SK-N-DZ (cell line): ENCODE data around the gene TCP10L. TPM values are rescaled to one million over a fixed set of nuclear protein-coding genes. Genes with fewer than 3 reads are reported as not detected.
"Not testable (repeated sequence)": the region's sequence is repeated elsewhere in the genome, so short reads cannot be mapped to it uniquely, and the experiment has no call there.

Source experiments
- DNase-seq: peaks from one replicate; pipeline ENCODE4 v3.0.0-alpha.2; 2015; ENCODE audit warnings: low spot score
- polyA plus RNA-seq, 2 experiments: library from polyadenylated mRNA; depleted of rRNA; stranded (reverse); fragments of >200 nt; gene quantifications; 2 replicates each; pipeline ENCODE4 v1.2.3, GENCODE V29; 2014

Gene TCP10L, protein sequence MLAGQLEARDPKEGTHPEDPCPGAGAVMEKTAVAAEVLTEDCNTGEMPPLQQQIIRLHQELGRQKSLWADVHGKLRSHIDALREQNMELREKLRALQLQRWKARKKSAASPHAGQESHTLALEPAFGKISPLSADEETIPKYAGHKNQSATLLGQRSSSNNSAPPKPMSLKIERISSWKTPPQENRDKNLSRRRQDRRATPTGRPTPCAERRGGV
- not detected in 2 replicates for polyA plus RNA-seq (2014; cell fraction: cytosol; rRNA removed)
- not detected in 2 replicates for polyA plus RNA-seq (2014; cell fraction: nucleus; rRNA removed)

DNA sequence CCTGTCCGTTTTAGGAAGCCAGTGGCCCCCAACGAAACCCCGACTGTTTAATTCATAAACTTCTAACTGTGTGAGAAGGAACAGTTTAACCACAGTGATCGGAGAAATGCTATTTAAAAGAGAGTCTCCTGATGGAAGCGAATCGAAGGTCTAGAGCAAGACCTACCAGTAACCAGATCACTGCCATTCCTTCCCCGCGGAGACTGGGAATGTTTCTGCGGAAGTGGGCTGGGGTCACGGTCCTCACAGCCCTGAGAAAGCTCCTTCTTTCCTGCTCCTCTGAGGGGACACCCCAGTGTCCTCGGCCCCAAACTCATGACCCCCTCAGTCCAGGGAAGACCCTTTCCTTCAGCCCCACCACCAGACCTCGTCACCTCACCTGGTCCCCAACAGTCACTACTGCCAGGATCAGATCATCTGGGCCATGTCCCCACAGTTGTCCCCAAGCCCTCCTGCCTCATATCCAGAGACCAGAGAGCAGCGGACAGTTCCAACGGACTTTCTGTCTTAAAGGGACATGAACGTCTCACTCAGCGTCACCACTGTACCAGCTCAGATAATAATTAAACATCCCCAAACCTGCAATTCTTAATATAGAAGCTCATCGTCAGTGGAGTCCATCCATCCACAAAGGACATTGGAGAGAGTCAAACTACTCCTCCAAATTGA lies at the start of gene TCP10L:
TSS of gene TCP10L (minus strand) at position 482 of the 669 bp plus-strand sequence. CDS start 1,219 bp downstream, outside the sequence.
- DNase-seq: no peak

DNA sequence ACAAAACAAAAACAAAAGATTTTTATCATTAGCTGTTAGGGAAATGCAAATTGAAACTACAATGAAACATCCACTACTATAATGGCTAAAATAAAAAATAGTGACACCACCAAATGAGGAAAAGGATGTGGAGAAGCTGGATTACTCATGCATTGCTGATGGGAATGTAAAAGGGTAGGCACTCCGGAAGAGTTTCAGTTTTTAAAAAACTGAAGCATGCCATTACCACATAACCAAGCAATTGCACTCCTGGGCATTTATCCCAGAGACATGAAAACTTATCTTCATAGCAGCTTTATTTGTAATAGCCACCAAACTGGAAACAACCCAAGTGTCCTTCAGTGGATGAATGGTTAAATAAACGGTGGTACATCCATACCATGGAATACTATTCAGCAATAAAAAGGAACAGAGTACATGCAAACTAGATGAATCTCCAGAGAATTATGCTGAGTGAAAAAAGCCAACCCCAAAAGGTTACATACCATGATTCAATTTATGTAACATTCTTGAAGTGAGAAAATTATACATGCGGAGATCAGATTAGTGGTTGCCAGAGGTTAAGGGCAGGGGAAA lies 41.4 kb upstream of the TCP10L start:
- no peak for DNase-seq

DNA sequence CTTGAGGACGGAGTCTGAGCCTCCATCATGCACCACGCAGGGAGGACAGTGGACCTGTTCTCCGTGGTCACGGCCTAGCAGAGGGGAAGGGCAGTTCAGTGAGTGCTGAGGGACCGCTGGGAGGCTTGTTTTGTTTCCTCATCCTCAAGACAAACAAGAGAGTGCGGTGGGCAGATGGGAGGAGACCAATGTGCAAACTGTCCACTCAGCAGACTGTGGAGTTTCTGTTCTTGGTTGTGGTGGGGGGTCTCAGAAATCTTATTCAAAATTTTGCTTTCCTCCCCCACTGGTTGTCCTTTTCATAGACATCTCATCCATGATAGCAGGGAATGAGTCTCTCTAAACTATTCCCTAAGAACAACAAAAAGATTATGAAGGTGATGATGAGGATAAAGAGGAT lies 32.9 kb upstream of the TCP10L start:
- DNase-seq: not testable (repeated sequence)

DNA sequence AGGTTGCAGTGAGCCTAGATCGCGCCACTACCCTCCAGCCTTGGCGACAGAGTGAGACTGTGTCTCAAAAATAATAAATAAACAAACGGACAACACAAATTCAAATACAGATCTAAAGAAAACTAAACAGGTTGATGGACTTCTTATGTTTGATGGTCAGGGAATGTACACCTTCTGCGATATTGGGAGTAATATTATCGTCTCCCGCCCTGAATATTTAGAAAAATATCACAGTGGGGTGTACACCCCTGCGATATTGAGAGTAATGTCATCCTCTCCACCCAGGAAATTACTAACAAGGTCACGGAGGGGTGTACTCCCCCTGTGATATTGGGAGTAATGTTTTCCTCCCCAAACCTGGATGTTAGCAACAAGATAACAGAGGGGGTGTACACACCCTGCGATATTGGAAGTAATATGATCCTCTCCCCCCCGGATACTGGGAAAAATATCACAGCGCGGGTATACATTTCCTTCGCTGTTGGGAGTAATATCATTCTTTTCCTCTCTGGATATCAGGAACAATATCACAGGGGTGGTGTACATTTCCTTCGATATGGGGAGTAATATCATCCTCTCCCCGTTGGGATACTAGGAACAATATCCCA lies 28.2 kb upstream of the TCP10L start:
- no peak for DNase-seq

DNA sequence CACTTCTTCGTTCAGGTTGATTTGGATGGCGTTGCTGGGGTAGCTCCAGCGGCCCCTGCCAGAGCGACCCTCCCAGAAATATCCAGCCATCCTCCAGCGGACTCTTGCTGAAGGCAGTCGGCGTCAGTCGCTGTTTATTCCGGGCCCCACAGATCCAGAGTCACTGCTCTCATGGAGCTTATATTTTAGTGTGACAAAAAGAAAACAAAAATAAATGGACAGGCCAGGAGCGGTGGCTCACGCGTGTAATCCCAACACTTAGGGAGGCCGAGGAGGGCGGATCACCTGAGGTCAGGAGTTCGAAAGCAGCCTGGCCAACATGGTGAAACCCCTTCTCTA lies 27.6 kb upstream of the TCP10L start:
- no peak for DNase-seq

DNA sequence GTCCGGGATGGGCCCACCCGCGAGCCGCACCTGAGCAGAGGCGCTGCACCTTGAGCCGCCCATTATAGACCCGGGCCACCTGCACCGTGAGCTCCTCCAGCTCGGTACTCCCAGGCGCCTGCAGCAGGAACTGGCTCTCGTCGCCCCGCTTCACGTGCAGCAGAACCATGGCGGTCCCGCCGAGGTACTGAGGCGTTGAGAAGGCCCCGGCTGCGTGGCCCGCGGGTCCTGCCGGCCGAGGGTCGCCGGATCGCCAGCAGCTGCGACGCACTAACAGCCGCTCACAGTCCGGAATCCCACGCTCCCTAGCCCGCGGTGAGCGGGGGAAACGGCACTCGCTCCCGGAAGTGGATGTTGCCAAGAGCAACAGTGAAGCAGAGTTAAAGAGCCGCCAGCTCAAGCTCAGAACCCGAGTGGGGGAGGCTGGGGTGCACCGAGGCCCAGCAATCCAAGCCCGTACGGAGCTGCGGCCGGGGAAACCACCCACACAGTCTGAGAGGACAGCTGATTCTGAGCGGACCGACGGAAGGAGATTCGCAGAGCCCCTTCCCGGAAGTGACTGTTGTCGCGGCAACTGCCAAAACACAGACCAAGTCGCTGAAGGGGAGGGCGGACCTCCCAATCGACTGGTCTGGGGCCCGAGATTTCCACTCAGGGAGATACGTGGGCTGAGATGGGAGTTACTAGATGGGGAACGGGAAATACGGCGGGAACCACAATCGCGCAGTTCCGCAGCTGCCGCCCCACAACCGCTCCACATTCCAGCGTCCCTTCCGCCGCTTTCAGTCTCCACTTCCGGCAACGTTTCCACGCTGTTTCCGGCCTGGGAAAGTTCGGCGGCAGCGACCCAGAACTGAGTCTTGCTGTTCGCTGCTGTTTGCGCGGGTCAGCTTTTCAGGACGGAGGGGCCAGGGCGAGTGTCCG lies 27.0 kb upstream of the TCP10L start, which contains the start of gene CFAP298:
TSS of gene CFAP298 (minus strand) at position 303 of the 924 bp plus-strand sequence. CDS start at position 169, 134 bp downstream.
- DNase-seq: peak; percentile 87

DNA sequence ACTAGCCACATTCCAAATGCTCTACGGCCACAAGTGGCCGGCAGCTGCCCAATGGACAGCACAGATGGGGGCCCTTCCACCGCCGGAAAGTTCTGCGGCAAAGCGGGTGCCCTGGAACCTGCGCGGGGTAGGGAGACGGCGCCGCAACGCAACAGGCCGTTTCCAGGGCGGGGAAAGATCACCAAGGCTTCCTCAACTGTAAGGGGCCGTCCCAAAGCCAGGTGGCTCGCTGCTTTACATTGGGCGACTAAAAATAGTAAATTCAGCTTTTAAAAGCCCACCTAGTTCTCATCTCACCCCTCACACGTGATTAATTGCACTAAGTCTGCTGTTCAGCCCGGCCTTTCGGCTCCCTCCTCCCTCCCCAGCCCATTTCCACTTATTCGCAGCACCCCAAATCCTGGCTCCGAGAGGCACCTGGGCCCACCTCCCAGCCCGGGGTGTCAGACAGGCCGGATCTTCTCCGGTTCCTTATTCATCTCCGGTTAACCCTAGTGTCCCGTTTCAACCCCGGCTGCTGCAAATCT lies 26.2 kb upstream of the TCP10L start:
- no peak for DNase-seq

DNA sequence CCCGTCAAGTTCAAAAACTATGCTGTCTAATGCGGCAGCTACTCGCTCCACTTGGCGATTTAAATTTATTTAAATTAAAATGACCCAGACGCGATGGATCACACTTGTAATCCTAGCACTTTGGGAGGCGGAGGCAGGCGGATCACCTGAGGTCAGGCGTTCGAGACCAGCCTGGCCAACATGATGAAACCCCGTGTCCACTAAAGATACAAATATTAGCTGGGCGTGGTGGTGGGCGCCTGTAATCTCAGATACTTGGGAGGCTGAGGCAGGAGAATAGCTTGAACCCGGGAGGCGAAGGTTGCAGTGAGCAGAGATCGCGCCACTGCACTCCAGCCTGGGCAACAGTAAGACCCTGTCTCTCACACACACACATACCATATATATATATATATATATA lies 25.6 kb upstream of the TCP10L start:
- DNase-seq: not testable (repeated sequence)

DNA sequence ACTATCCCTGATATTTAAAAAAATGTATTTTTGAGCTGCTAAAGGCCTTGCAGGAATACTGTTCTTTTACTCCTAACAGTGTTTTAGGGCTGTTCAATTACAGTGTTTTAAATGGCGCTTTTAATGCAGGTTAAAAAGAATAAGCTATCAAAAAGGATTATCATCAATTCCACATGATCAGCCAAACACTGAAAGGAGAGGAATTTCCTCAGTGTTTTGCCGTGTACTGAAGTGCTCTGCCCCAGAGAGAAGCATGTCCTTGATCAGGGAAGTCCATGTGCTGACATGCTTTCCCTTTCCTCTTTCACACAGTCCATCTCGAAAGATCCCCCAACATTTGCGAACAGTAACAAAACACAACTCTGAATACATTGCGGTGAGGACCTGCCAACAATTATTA lies 23.5 kb upstream of the TCP10L start:
- DNase-seq: no peak

DNA sequence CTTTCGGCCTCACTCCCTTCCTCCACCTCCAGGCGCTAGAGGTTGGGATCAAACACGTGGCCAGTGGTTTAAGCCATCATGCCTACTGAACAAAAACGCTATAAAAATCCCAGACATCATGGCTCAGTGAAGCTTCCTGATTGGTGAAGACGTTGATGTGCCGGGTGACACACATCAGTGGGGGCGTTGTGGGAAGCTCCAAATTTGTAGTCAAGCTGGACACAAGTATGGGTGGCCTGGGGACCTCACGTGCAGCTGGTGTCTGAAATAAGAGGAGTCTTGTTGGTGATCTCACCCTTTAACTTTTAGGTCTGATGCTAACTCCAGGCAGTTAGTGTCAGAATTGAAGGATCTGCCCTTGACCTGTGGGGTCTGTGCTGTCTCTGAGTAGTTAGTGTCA lies 20.1 kb upstream of the TCP10L start:
- DNase-seq: no peak

DNA sequence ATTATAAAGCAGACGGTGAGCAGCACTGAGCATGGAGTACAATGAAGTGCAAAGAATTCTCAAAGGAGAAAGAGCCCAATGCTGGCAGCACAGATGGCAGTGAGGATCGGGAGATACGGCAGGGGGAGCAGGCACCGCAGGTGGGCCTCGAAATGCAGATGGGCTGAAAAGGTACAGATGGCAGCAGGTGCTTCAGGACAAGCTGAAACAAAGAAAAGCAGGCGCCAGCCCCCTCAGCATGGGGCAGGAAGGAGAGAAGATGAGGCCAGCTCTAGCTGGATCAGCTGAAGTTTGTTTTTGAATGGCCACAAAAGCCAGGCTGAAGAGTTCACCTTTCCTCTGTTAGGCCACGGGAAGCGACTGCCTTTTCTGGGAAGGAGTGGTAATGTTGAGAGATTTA lies 19.1 kb upstream of the TCP10L start:
- DNase-seq: no peak

DNA sequence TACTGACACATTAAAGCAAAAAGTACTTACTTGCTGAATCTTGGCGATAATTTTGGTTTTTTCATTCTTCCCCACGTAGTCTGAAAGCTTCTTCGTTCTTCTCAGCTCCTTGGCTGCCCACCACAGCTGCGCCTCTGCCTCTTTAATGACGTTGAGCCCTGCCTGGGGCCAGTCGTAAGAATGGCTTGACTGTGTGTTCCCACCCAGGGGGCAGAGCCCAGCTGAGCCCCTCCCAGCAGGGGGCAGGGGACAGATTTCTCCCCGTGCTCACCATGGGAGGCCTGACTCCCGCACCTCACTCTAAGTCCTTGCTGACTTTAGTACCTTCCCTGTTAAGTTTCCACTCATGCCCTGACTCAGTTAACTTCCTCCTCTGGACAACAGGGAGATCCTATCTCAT lies 17.8 kb upstream of the TCP10L start:
- no peak for DNase-seq

DNA sequence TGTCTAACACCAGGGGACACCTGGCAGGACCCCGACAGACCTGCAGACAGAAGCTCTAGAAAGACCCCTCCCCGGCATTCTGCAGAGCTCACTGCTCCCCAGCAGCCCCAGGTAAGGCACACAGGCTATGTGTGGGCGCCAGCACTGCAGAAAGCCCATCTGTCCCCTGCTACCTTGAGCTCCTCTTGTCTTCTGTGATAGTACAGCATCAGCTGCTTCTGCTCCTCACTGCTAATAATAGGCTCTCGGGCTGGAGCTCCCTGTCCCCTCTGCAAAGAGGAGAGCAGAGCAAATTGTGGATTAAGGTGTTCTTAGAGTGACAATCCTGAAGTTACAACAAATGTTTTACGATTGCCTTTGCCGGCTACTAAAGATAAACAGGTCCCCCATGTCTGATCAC lies 16.8 kb upstream of the TCP10L start:
- no peak for DNase-seq

DNA sequence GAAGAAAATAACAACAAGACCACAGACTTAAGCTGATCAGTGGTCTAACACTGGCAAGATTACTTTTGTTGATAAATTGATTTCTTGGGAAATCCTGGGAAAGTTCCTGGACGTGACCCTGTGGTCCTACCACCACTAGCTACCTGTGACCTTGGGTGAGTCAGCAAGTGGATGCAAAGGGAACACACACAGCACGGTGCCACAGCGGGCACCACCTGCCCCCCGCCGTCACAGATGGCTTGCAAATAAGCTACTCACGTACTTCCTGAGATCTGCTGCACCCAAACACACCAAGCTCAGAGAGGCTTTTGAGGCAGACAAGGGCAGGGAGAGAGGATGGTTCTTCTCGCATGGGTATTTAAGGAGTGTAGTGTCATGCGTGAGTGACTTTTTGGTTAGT lies 14.2 kb upstream of the TCP10L start:
- DNase-seq: no peak

DNA sequence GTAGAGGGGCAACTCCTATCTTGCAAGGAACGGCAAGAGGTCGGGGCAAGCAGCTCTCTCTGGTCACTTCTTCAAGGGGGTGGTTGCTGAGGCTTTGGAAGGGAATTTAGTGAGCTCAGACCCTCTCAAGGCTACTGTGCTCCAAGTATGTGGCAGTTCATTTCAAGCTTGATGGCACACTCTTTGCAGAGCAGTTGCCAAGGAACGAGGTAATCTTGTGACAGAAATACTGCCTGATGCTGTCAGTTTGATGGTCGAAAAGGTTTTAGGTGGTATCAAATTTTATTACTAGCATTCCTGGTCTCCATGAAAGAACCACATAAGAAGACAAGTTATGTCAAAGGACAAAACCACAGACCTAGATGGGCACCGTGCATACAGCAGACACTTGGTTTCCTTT lies 13.8 kb upstream of the TCP10L start:
- DNase-seq: no peak

DNA sequence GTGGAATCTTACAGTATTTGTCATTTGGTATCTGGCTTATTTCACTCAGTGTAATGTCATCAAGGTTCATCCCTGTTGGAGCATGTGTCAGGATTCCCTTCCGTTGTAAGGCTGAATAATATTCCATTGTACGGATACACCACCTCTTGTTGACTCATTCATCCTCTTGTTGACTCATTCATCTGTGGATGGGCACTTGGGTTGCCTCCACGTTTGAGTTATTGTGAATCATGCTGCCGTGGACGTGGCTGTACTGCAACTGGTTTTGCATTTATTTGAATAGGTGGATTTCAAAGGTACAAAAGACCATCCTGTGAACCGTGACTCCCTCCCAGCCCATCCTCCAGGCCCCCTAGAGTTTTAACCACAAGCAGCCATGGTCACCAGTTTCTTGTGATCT lies 11.9 kb upstream of the TCP10L start:
- DNase-seq: no peak

DNA sequence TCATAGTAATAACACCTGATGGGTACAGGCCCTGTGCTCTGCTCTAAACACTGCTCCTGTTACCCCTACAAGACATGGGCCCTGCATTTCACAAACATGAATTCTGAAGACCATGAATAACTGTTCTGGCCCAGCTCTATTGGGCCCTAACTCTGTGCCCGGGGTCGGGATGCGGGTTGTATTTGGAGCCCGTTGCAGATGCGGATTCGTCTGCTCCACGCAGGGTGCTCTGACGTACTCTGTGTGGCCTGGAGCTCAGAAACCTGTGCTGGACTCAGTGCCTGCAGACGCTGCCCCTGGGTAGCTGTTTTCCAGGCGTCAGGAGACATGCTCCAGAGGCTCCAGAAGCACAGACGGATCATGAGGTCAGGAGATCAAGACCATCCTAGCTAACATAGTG lies 10.1 kb upstream of the TCP10L start:
- no peak for DNase-seq

DNA sequence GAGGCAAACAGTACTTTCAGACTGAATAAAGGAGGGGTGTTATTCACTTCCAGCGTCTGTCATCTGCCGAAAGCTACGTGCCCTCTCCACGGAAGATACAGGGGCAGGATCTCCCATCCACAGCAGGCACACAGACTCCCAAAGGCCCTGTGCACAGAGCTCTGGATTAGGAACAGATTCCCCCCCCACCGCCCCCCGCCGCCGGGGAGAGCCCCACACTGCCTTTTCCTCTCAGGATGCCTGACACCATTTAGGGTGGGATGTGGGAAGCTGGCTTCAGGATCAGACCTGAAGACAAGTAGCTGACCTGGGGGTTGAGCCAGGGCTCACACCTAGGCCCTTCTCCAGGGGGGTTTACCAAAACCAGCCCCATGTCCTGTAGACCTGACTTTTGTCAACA lies 8.4 kb upstream of the TCP10L start:
- DNase-seq: no peak

DNA sequence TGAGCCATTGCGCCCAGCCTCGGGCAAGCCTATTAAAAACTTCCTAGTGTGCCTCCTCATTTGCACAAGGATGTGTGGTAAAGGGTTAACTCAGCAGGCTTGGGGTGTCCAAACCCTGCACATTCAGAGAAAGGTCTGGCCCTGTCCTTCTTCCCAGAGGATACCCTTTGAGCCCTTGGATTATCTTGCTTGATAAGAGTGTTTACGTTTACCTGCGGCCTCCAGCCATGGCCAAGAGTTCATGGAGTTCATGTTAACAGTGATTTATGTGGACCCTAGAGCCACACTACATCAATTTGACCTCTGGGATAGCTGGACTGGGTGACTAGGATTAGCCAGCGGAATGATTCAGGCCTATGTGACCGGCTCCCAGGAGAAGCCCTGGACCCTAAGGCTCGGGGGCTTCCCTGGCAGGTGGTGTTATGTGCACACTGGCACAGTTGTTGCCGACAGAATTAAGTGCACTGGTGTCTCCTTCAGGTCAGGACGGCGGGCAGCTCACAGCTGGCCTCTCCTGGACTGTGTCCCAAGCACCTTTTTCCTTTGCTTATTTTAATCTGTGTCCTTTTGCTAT lies 7.7 kb upstream of the TCP10L start:
- DNase-seq: no peak

DNA sequence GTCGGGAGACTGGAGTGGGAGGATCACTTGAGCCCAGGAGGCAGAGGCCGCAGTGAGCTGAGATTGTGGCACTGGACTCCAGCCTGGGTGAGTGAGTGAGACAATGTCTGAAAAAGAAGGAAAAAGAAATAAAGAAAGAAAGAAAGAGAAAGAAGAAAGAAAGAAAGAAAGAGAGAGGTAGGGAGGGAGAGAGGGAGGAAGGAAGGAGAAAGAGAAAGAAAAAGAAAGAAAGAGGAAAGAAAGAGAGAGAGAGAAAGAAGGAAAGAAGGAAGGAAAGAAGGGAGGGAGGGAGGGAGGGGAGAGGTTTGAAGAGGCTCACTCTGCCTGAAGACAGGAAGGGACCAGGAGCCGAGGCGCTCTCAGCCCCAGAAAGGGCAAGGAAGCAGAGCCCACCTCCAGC lies 4.8 kb upstream of the TCP10L start:
- no peak for DNase-seq

DNA sequence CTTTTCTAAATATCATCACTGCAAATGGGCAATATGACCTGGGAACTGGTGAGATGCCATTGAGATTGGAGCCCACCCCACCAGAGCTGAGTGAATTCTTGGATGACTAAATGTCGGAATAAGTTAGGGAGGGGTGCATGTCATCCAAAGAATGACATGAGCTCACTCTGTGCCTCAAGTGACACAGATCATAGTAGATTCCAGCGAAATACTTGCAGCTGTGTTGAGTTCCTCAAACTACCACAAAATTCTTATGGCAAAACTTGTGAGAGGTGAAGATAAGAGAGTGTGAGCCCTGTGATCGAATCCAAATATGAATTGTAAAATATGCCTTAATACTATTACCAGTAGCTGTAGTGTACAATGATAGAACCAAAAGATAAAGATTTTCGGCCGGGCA lies 2.3 kb upstream of the TCP10L start:
- no peak for DNase-seq
